GM19463 (cell line): ENCODE results near the gene MND1.
"Not testable (repeated sequence)": the region's sequence is repeated elsewhere in the genome, so short reads cannot be mapped to it uniquely, and the experiment has no call there.

ENCODE experiments used
- ATAC-seq: cut with Tn5 transposase; IDR thresholded peaks from one replicate; pipeline ENCODE4 v1.9.1; 2021; ENCODE audit warnings: mild to moderate bottlenecking, moderate library complexity; ENCODE audit not compliant: unreplicated experiment

MND1 gene

DNA sequence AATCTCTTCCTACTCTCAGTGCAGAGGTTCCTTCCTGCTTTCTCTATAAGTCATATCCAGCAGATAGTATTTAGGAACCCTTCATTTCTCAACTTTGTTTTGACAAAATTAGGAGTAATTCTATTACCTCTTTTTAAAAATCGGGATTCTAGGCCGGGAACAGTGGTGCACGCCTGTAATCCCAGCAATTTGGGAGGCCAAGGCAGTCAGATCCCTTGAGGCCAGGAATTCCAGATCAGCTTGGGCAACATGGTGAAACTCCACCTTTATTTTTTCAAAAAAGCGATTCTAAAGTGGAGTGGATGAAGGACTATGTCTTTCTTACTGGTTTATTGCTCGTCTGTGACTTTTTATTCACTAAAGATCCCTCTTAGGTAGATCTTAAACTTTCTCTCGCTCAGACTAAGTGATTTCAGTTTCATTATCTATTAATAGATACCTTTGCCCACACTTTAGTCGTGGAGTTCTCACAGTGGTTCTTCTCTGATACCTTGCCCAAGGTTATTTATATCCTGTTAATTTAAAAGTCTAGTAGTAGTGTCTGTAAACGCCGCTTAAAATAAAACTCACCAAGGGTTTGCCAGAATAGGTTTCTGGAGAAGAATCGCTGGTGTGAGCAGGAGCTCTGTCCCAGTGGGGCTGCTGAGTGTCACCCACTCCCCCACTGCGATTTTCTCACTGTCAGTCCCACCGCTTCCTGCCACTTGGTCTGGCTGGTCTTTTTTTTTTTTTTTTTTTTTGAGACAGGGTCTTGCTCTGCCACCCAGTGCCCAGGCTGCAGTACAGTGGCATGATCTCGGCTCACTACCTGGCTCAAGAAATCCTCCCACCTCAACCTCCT lies 94.6 kb downstream of the MND1 start:
- peak; percentile 76 for ATAC-seq

- no peak for ATAC-seq
Observed at GRCh38 chr4:153439831-153440230, 95.3 kb downstream of the MND1 start.

GRCh38 chr4:153440475-153440874 lies 96.0 kb downstream of the MND1 start:
- ATAC-seq = no peak

DNA sequence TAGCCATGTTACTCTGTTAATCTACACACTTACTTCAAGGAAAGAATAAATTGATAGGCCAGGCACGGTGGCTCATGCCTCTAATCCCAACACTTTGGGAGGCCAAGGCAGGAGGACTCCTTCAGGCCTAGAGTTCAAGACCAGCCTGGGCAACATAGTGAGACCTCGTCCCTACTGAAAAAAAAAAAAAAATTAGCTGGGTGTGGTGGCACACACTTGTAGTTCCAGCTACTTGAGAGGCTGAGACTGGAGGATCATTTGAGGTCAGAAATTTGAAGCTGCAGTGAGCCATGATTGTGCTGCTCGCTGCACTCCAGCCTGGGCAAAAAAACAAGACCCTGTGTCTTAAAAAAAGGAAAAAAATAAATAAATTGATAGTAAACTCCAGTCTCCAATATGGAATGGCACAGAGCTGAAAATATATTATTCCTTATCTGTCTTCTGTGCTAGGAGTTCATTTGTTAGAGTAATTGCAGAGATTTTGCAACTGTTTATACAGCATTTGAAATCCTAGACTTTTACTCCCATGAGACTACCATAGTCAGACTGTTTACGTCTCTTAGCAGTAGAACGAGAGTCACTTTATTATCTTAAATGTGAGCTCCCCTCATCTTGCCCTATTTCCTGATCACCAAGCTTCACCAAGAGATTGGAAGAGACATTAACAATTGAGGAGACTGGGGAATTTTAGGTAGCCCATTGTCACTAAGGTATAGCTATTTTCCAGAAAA lies 102.9 kb downstream of the MND1 start:
- no peak for ATAC-seq

DNA sequence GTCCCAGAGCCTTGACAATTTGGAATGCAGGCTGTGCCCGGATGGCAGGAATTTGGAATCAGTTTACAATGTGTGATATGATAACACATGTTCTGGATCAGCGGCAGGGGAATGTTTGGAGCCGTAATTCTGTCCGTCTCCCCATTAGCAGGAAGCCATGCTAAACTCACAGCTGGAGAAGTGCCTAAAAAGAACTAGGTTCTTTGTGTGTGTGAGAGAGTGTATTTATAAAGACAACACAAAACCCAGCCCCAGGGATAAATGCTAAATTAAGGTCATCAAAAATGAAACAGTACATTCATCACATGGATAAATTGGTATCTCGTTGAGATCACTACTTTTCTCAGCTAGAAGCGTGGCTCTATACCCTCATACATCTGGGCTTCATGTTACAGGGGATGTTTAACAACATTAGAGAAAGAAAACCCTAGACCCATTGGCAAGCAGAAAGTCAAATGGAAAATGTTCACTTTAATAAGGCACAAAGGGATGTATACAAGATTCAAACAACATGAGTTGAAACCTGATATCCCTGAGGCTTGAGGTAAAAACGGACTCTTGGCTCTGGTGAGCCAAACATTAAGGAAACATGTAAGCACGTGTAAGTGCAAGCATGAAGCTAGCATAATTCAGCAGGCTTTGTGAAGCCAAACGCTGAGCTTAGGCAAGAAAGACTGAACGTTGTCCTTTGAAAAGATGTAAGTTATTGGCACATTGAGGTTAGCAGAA lies 103.7 kb downstream of the MND1 start:
- no peak for ATAC-seq

DNA sequence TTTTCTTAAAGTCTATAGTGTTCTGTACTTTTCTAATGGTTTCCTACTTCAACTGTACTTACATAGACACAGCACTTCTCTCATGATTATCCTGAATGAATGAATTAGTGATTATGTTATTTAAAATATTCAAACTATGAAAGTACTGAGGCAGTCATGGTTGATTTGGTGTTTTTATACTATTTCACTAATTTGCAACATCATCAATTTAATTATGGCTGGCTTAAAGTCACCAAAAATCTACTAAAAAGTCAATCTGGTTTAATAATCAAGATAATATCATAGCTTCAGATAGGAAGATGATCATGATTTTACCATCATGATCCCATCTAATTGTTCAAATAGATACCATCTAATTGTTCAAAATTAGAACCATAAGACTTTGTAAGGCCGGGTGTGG lies 104.8 kb downstream of the MND1 start:
- ATAC-seq = no peak

GRCh38 chr4:153450544-153450917 lies 106.0 kb downstream of the MND1 start:
- ATAC-seq = no peak

DNA sequence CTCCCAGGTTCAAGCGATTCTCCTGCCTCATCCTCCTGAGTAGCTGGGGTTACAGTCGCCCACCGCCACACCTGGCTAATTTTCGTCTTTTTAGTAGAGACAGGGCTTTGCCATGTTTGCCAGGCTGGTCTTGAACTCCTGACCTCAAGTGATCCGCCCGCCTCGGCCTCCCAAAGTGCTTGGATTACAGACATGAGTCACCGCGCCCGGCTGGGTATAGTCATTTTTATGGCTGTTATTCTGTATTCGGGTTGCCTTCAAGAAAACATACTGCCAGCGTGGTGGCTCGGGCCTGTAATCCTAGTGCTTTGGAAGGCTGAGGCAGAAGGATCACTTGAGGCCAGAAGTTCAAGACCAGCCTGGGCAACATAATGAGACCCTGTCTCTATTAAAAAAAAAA lies 106.7 kb downstream of the MND1 start:
- ATAC-seq = not testable (repeated sequence)

DNA sequence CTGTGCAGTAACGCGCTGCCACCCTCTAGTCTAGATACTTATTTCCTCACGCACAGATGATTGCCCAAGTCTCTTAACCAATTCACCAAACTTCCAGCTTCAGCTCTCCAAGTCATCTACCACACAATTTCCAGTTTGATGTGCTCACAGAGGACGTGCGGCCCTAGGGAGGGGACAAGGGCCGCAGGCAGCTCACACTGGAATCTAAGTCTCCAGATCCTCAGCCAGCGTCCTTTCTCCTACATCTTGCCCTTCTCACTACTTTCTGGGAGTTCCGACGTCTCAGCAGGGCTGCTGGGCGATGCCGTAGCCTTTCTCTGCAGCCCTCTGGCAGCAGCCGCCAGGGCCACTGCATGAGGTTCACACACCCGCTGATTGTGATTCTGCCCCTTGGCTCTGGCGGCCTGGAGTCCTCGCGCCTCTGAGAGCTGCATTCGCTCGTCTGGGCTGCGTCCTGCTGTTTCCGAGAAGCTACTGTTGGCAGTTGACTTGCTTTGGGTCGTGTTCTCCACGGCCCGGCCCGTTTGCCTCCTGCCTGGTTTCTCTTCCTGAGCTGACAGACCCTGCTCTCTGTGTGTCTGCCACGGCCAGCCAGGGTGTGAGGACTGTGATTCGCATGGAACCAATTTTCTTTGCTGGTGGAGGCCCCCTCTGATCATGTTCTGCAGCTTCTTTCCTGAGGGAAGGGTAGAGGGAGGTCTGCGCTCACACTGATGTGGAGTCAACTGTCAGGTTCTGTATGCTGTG lies 107.6 kb downstream of the MND1 start:
- no peak for ATAC-seq

DNA sequence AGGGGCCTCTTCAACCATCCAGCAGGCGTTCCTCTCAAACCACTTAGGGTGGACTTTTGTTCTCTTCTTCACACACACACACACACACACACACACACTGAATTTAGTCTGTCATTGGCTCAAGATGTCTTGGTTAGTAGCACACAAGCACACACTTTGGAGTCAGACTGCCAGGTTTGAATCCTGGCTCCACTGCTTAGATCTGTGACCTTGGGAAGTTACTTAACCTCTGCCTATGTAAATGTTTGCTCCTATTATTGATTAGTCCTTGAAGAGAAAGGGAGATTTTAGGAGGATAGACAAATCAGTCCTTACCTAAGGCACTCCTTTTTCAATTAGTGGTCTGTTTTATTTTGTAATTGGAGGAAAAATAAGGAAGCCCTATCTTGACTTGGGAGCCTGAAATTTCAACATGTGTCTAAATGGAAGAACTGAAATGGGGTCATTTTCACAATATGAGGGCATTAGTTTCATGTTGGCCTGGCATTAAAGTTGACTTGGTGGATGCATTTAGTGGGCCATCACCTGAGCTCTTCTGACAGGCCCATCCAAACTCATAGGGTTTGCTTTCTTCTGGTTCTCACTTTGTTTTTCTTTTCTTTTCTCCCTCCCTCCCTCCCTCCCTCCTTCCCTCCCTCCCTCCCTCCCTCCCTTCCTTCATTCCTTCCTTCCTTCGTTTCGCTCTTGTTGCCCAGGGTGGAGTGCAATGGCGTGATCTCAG lies 108.3 kb downstream of the MND1 start:
- no peak for ATAC-seq

DNA sequence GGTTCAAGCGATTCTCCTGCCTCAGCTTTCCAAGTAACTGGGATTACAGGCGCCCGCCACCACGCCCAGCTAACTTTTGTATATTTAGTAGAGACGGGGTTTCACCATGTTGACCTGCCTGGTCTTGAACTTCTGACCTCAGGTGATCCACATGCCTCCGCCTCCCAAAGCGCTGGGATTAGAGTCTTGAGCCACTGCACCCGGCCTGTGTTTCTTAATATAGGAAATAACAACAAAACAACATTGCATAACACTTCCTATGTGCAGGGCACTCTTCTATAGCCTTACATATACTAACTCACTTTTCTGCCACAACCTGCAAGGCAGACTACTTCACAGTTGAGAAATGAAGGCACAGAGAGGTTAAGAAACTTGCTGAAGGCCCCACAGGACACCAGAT lies 108.9 kb downstream of the MND1 start:
- no peak for ATAC-seq

- no peak for ATAC-seq
Observed at GRCh38 chr4:153458969-153459368, 114.5 kb downstream of the MND1 start.

- ATAC-seq = not testable (repeated sequence)
Observed at GRCh38 chr4:153461549-153461948, 117.1 kb downstream of the MND1 start.

GRCh38 chr4:153464068-153464467 lies 119.6 kb downstream of the MND1 start:
- no peak for ATAC-seq
